Mucosa of gallbladder (tissue), 1 donor: ENCODE data around the gene ADPRM. TPM values are rescaled to one million over a fixed set of nuclear protein-coding genes. Genes with fewer than 3 reads are reported as not detected.

Experiments used
- total RNA-seq: library from RNA; stranded (reverse); gene quantifications from one replicate; pipeline ENCODE4 v1.2.1, GENCODE V29; 2021
- donor health status: DM: no; HTN: no; CAD: no.

Gene ADPRM
- total RNA-seq, 1 donor from 2014 or later, result 9.2 TPM

Other genes with a start within 250 kb of the ADPRM start
- not detected for gene MYH4, start 228.0 kb upstream of the ADPRM start, total RNA-seq
- 0.52 TPM for gene MYH1, start 179.1 kb upstream of the ADPRM start, total RNA-seq
- gene MYH2, start 147.9 kb upstream of the ADPRM start, total RNA-seq, result 2.4 TPM
- 3.4 TPM for gene MYH3, start 40.3 kb upstream of the ADPRM start, total RNA-seq
- gene SCO1, start 61 bp upstream of the ADPRM start, total RNA-seq, result 33.4 TPM
- 17.7 TPM for gene TMEM220, start 32.4 kb downstream of the ADPRM start, total RNA-seq
- gene TMEM238L, start 106.5 kb downstream of the ADPRM start, total RNA-seq, result 7.5 TPM
- gene PIRT, start 140.5 kb downstream of the ADPRM start, total RNA-seq, result 0.32 TPM